Cardiac fibroblast (primary cell): ENCODE results near the gene AGRN.
"Not testable (repeated sequence)": the region's sequence is repeated elsewhere in the genome, so short reads cannot be mapped to it uniquely, and the experiment has no call there.

Experiments
- DNase-seq, 2 donors: peaks; one replicate each; pipeline versions ENCODE4 v3.0.0 to v3.0.0-alpha.2; 2010; ENCODE audit warnings: low read depth in 2 of 2
- H3K4me3 ChIP-seq, 2 donors: replicated peaks in 1 of 2; 1 replicate in 1 of 2; 2 replicates in 1 of 2; pipeline ENCODE4 v1.5.1; 2011; ENCODE audit warnings: low read depth in 2 of 2, low read length in 2 of 2, mild to moderate bottlenecking in 2 of 2, moderate library complexity in 1 of 2
- TF ChIP-seq, protein P1 (sequence below): IDR thresholded peaks from one replicate; pipeline ENCODE4 v1.5.1; 2011; ENCODE audit warnings: low read depth, mild to moderate bottlenecking, low read length, inconsistent platforms

AGRN gene

DNA sequence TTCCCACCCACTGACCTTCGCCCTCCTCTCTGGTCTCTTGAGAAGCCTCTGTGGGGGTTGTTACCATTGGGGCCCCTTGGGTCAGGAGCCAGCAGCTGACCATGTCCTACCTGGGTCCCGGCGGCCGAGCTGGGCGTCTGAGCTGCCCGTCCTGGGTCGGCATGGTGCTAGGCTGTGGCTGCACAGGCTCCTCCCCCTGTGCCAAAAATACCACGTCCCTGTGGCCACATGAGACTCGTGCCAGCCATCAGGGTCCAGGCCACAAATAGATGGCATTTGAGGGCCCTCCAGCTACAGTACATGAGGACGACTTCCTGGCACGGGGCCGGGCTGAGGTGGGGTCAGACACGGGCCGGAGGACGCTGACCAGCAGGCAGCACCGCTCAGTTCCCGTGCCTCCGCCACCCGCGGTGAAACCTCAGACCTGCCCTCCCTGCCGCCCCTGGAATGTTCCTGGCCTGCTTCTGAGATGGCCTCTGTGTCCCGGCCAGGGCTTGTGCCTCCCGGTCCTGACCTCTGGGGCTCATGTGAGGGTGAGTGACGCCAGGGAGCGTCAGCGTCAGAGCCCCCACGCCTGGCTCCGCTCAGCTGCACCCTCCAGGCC is 37.9 kb upstream of the AGRN start, which contains the start of gene PERM1:
TSS of gene PERM1 (minus strand) at position 139 of the 604 bp plus-strand sequence. CDS start 1,064 bp downstream, outside the sequence.
- no peak within 1 kb of the TSS for H3K4me3 ChIP-seq
- TF ChIP-seq, protein P1, sequence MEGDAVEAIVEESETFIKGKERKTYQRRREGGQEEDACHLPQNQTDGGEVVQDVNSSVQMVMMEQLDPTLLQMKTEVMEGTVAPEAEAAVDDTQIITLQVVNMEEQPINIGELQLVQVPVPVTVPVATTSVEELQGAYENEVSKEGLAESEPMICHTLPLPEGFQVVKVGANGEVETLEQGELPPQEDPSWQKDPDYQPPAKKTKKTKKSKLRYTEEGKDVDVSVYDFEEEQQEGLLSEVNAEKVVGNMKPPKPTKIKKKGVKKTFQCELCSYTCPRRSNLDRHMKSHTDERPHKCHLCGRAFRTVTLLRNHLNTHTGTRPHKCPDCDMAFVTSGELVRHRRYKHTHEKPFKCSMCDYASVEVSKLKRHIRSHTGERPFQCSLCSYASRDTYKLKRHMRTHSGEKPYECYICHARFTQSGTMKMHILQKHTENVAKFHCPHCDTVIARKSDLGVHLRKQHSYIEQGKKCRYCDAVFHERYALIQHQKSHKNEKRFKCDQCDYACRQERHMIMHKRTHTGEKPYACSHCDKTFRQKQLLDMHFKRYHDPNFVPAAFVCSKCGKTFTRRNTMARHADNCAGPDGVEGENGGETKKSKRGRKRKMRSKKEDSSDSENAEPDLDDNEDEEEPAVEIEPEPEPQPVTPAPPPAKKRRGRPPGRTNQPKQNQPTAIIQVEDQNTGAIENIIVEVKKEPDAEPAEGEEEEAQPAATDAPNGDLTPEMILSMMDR = no peak
- no peak for DNase-seq

DNA sequence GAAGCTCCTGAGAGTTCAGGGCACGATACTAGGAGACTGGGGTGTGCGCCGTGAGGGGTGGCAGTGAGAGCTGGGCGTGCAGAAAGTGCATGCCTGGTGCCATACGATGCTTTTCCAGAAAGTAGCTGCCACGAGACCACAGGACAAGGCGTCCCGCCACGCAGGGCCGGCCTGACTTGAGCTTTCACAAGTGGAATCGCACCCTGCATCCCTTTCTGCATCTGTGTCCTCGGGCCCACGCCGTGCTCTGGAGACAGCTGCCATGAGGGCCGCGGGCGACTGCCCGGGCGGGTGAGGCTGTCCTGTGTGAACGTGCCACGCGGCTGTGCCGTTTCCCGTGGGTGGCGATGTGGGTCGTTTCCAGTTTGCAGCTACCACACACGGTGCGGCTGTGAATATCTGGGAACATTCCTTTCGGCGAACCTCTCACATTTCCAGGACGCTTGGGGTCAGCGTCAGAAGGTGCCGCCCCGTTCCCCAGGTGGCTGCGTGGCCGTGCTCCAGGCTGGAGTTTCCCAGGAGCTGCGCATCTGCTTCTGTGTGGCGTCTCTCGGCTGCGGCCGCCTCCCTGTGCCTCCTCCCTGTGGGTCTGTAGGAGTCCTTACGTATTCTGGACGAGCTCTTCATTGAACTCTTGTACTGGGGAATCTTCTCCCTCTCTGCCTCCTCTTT is 37.0 kb upstream of the AGRN start:
- DNase-seq = no peak
- TF ChIP-seq, protein P1 = no peak
- no peak overlapping the region for H3K4me3 ChIP-seq

DNA sequence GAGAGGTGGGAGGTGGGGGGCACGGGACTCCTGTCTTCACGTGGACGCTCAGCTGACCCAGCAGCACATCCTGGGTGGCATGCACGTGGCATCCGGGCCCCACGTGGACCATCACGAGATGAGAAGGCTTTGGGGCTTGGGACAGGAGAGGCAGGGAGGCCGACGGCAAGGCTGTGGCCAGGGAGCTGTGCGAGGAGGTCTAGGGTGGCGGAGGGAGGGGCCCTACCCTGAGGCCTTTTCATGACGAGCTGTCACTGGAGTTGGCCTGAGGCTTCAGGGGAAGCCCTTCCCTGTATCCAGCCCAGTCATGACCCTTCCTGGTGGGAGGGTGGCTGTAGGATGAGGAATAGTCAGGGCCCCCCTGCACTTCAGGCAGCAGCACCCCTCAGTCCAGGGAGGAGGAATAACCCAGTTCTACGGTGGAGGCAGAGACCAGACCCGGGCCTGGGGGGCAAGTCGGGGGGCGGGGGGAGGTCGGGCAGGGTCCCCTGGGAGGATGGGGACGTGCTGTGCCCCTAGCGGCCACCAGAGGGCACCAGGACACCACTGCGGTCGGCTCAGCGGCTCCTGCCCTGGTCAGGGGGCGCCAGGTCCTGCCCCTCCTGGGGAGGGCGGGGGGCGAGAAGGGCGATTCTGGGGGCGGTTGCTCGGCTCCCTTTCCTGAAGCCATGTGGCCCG is 36.0 kb upstream of the AGRN start:
- no peak overlapping the region for H3K4me3 ChIP-seq
- TF ChIP-seq, protein P1 = peak; percentile 83
- DNase-seq = no peak

DNA sequence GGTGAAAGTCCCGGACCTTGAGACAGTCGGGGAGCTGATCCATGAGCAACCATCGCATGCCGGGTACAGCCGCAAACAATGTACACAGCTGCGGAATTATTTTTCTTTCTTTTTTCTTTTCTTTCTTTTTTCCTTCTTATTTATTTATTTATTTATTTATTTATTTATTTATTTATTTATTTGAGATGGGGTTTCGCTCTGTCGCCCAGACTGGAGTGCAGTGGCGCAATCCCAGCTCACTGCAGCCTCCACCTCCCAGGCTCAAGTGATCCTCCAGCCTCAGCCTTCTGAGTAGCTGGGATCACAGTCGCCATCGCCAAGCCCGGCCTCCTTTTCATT is 35.5 kb upstream of the AGRN start:
- DNase-seq = no peak
- TF ChIP-seq, protein P1 = no peak
- H3K4me3 ChIP-seq = no peak overlapping the region

DNA sequence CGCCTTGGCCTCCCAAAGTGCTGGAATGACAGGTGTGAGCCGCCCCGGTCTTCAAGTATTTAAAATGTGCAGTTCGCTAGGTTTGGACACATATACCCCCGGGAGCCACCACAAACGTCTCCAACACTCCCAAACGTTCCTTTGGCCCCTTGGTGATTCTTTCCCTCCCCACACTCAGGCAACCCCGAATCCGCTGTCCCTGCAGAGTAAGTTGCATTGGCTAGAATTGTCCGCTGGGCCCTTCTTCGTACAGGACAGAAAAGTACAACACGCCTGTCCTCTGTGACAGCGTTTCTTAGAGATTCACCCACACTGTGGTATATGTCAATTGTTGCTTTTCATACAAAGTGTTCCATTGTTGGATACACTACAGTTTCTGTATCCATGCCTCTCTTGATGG is 34.8 kb upstream of the AGRN start:
- no peak for DNase-seq
- TF ChIP-seq, protein P1 = no peak
- no peak overlapping the region for H3K4me3 ChIP-seq

DNA sequence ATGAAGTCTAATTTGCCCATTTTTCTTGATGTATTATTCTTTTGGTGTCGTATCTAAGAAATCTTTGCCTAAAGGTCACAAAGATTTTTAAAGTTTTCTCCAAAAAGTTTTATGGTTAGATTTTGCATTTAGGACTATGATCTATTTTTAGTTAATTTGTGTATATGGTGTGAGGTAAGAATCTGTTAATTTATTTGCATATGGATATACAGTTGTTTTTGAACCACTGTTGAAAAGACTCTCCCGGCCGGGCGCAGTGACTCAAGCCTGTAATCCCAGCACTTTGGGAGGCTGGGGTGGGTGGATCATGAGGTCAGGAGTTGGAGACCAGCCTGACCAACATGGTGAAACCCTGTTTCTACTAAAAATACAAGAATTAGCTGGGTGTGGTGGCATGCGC is 31.9 kb upstream of the AGRN start:
- not testable (repeated sequence) for H3K4me3 ChIP-seq, DNase-seq

DNA sequence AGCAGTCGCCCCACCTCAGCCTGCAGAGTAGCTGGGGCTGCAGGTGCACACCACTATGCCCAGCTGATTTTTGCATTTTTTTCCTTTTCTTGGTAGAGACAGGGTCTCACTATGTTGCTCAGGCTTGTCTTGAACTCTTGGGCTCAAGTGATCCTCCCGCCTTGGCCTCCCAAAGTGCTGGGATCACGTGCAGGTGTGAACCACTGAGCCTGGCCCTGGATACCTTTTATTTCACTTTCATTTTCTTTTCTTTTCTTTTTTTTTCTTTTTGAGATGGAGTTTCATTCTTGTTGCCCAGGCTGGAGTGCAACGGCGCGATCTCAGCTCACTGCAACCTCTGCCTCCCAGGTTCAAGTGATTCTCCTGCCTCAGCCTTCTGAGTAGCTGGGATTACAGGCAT is 28.6 kb upstream of the AGRN start:
- DNase-seq, H3K4me3 ChIP-seq: not testable (repeated sequence)
